CD8-positive, alpha-beta memory T cell (primary cell): ENCODE data around the gene GRWD1. TPM values are rescaled to one million over a fixed set of nuclear protein-coding genes. Genes with fewer than 3 reads are reported as not detected.

Experiments
- CTCF ChIA-PET: fragments of 350-600 bp; sonication (Branson Sonifier 250); formaldehyde crosslinking; loops from one replicate; lab custom pipeline; 2021; ENCODE audit warnings: antibody characterized with exemption; lab: Charles Lee
- POLR2A ChIA-PET: fragments of 350-600 bp; sonication (Branson Sonifier 250); formaldehyde crosslinking; loops from one replicate; lab custom pipeline; 2021; ENCODE audit warnings: antibody characterized with exemption; lab: Charles Lee
- DNase-seq, 5 donors: peaks; one replicate each; pipeline versions ENCODE4 v3.0.0 to v3.0.0-alpha.2; 2020 to 2022; ENCODE audit warnings: mixed read lengths in 1 of 5
- H3K27ac ChIP-seq: one replicate; pipeline ENCODE4 v1.7.0; 2013; ENCODE audit warnings: low read depth, mild to moderate bottlenecking, low read length, moderate library complexity
- H3K27me3 ChIP-seq: 2 replicates; pipeline ENCODE4 v1.7.0; 2013; ENCODE audit warnings: low read length, mild to moderate bottlenecking; ENCODE audit not compliant: insufficient read depth, poor library complexity, severe bottlenecking
- H3K36me3 ChIP-seq: 2 replicates; pipeline ENCODE4 v1.7.0; 2013; ENCODE audit warnings: mild to moderate bottlenecking, low read length, moderate library complexity; ENCODE audit not compliant: insufficient read depth
- H3K4me1 ChIP-seq: 2 replicates; pipeline ENCODE4 v1.7.0; 2013; ENCODE audit warnings: mild to moderate bottlenecking, low read length, moderate library complexity; ENCODE audit not compliant: insufficient read depth
- H3K4me3 ChIP-seq: 2 replicates; pipeline ENCODE4 v1.7.0; 2013; ENCODE audit warnings: mild to moderate bottlenecking, low read length
- H3K9me3 ChIP-seq: 2 replicates; pipeline ENCODE4 v1.7.0; 2013; ENCODE audit warnings: mild to moderate bottlenecking, low read length
- H3K27ac Mint-ChIP-seq, 8 donors: one replicate each; pipeline ENCODE4 v1.8.0; 2020 to 2021; ENCODE audit warnings: mixed read lengths in 8 of 8, mild to moderate bottlenecking in 6 of 8, inconsistent platforms in 3 of 8, moderate library complexity in 3 of 8
- H3K27me3 Mint-ChIP-seq, 2 donors: one replicate each; pipeline ENCODE4 v1.8.0; 2020 to 2021; ENCODE audit warnings: mixed read lengths in 2 of 2, mild to moderate bottlenecking in 1 of 2, moderate library complexity in 1 of 2
- H3K36me3 Mint-ChIP-seq, 3 donors: one replicate each; pipeline ENCODE4 v1.8.0; 2020 to 2021; ENCODE audit warnings: mixed read lengths in 3 of 3, inconsistent platforms in 1 of 3, mild to moderate bottlenecking in 1 of 3
- H3K4me1 Mint-ChIP-seq, 3 donors: one replicate each; pipeline ENCODE4 v1.8.0; 2020 to 2021; ENCODE audit warnings: mixed read lengths in 3 of 3, inconsistent platforms in 1 of 3, mild to moderate bottlenecking in 1 of 3
- H3K4me3 Mint-ChIP-seq, 7 donors: one replicate each; pipeline ENCODE4 v1.8.0; 2020 to 2021; ENCODE audit warnings: mixed read lengths in 7 of 7, mild to moderate bottlenecking in 6 of 7, moderate library complexity in 4 of 7, inconsistent platforms in 2 of 7
- H3K9me3 Mint-ChIP-seq, 5 donors: one replicate each; pipeline ENCODE4 v1.8.0; 2020 to 2022; ENCODE audit warnings: mixed read lengths in 5 of 5, mild to moderate bottlenecking in 3 of 5, moderate library complexity in 2 of 5, inconsistent platforms in 1 of 5
- polyA plus RNA-seq: library from polyadenylated mRNA; unstranded; fragments of 300-500 nt; fragmentation: Illumina TruSeq; gene quantifications from one replicate; pipeline ENCODE4 v1.2.3, GENCODE V29; 2021
- total RNA-seq, 2 experiments: library from RNA; stranded (reverse); gene quantifications; one replicate each; pipeline ENCODE4 v1.2.3, GENCODE V29; 2021

GRWD1 gene
- total and polyA plus RNA-seq, 3 experiments from 2014 or later = 45.6 to 107 (median 105) TPM

DNA sequence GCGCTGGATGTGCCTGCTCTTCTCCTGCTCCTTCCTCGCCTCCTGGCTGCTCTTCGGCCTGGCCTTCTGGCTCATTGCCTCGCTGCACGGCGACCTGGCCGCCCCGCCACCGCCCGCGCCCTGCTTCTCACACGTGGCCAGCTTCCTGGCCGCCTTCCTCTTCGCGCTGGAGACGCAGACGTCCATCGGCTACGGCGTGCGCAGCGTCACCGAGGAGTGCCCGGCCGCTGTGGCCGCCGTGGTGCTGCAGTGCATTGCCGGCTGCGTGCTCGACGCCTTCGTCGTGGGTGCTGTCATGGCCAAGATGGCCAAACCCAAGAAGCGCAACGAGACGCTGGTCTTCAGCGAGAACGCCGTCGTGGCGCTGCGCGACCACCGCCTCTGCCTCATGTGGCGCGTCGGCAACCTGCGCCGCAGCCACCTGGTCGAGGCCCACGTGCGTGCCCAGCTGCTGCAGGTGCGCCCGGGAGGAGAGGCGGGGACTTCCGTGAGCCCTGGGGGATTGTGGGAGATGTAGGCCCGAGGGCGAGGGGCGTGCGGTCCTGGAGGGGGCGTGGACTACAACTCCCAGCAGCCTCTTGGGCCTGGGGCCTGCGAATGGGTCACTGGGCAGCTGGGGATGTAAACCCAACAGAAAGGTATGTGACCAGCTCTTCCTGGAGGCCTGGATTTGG, 16.3 kb downstream of the GRWD1 start:
- H3K27me3 ChIP-seq = no peaks in the 10 kb centered on the region
- no peak for DNase-seq
- Mint-ChIP-seq H3K36me3 (peaks cover 0 to 9% (median 2%) of the 10 kb centered on the region in 3 donors), H3K27me3 (no peaks in the 10 kb centered on the region), H3K4me1 (no peaks in the 10 kb centered on the region), H3K4me3 (no peak overlapping the region), H3K27ac (no peak overlapping the region), H3K9me3 (no peaks in the 10 kb centered on the region)
- H3K36me3 ChIP-seq = no peaks in the 10 kb centered on the region
- H3K27ac ChIP-seq = no peak overlapping the region
- H3K9me3 ChIP-seq = no peaks in the 10 kb centered on the region
- H3K4me1 ChIP-seq = no peaks in the 10 kb centered on the region
- ChIA-PET CTCF (no interaction called here), POLR2A (no interaction called here)
- H3K4me3 ChIP-seq = no peak overlapping the region

DNA sequence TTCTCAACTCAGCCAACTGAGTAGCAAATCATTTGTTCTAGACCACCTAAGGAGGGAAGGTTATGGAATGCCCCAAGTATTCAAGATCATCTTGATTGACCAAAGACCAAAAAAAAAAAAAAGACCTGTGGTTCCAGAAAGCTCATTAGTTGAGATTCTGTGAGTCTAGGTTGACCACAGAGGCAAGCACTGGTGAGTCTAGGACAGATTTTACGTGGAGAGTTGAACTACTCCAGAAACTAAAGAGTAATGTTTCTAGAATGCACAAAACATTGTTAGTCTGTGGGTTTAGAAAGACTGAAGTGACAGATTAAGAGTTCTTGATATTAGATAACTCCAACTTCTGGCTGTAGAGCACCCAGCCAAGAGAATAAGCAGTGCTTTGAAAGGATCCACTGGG, 19.4 kb downstream of the GRWD1 start:
- Mint-ChIP-seq H3K9me3 (no peaks in the 10 kb centered on the region), H3K4me1 (peaks cover 7 to 14% (median 14%) of the 10 kb centered on the region in 3 donors), H3K27ac (peak overlapping the region in 2 of 8 donors; percentile 1 to 18), H3K4me3 (no peak overlapping the region), H3K27me3 (no peaks in the 10 kb centered on the region), H3K36me3 (peaks cover 0 to 8% (median 0%) of the 10 kb centered on the region in 3 donors)
- no peaks in the 10 kb centered on the region for H3K36me3 ChIP-seq
- no peak overlapping the region for H3K27ac ChIP-seq
- ChIA-PET CTCF (no interaction called here), POLR2A (interaction anchor here (0.7 kb wide), 1 partner anchor 282 kb away, joined by 3 read pairs; the partner anchor contains the start of gene IZUMO1)
- H3K4me1 ChIP-seq = peaks cover 11% of the 10 kb centered on the region
- no peaks in the 10 kb centered on the region for H3K27me3 ChIP-seq
- no peak overlapping the region for H3K4me3 ChIP-seq
- no peaks in the 10 kb centered on the region for H3K9me3 ChIP-seq
- no peak for DNase-seq

DNA sequence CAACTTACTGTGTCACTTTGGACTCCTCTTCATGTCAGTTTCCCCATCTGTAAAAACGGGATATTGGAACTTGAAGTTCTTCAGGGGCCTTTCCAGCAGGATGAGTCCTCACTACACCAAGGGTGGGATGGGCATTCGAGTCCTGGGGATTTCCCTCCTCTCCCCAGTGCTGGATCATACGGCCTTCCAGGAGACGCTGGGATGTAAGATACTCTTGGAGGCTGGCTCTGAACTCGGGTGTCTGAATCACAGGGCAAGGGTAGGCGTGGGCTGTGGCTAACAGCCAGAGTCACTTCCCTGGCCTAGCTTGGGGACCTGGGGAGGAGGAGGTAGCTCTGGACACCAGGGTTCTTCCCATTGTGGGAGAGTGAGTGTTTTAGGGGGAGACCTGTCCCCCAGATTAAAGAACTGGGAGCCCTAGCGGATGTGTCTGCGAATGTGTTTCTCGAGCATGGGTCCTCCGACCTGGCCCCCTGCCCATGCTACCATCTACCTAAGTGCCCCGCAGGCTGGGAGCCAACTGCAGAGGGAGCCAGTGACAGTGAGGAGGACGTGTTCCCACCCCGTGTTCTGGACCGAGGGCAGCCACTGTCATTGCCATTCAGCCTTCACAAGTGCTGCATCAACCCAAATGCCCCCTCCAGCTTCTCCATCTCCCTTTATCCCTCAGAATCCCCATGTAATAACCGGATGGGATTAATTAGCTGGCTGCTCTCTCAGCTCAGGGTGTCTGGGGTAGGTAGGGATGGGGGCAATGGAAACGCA, 21.0 kb downstream of the GRWD1 start:
- Mint-ChIP-seq H3K4me3 (peak overlapping the region in 1 of 7 donors; percentile 55), H3K27me3 (no peaks in the 10 kb centered on the region), H3K27ac (peak overlapping the region in 3 of 8 donors; percentile 12 to 72 (median 22)), H3K4me1 (peaks cover 12 to 22% (median 22%) of the 10 kb centered on the region in 3 donors), H3K9me3 (no peaks in the 10 kb centered on the region), H3K36me3 (peaks cover 0 to 21% (median 3%) of the 10 kb centered on the region in 3 donors)
- Histone ChIP-seq H3K4me3 (no peak overlapping the region), H3K4me1 (peaks cover 17% of the 10 kb centered on the region), H3K36me3 (peaks cover 6% of the 10 kb centered on the region), H3K27me3 (no peaks in the 10 kb centered on the region), H3K9me3 (no peaks in the 10 kb centered on the region), H3K27ac (no peak overlapping the region)
- CTCF ChIA-PET = no interaction called here
- POLR2A ChIA-PET = interaction anchor here (0.5 kb wide), 1 partner anchor 109 kb away, joined by 5 read pairs; no protein-coding TSS in a partner anchor
- DNase-seq = no peak

DNA sequence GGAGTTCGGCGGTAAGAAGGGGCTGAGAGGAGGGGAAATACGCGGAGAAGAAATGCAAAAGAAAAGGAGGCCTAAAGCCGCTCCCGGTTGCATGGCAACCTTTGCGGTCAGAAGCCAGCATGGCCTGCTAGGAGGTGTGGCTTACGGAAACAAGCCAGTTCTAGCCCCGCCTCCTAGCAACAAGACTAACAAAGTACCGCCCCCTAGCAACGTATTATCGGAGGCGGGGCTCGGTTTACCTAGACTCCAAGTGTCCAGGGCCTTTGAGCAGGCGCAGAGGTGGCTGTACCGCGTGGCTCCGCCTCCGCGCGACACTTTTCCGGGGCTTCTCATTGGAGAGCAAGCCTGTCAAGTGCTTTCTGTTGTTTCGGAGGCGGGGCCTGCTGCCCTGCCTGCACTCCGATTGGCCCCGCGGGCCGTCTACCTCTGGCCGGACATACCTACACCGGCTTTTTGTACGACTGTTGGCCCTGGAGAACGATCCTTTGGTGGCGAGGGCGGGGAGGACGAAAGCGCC, 23.0 kb downstream of the GRWD1 start:
- ChIA-PET CTCF (no interaction called here), POLR2A (no interaction called here)
- Mint-ChIP-seq H3K9me3 (no peaks in the 10 kb centered on the region), H3K27ac (peak overlapping the region; percentile 78 to 97 (median 94)), H3K4me3 (peak overlapping the region; percentile 87 to 97 (median 94)), H3K36me3 (peaks cover 0 to 41% (median 3%) of the 10 kb centered on the region in 3 donors), H3K4me1 (peaks cover 12 to 22% (median 22%) of the 10 kb centered on the region in 3 donors), H3K27me3 (no peaks in the 10 kb centered on the region)
- H3K27me3 ChIP-seq = no peaks in the 10 kb centered on the region
- peaks cover 16% of the 10 kb centered on the region for H3K36me3 ChIP-seq
- H3K4me1 ChIP-seq = peaks cover 17% of the 10 kb centered on the region
- H3K9me3 ChIP-seq = no peaks in the 10 kb centered on the region
- H3K4me3 ChIP-seq = peak overlapping the region; percentile 64
- H3K27ac ChIP-seq = peak overlapping the region; percentile 88
- peak; percentile 99 to 100 (median 100) for DNase-seq

DNA sequence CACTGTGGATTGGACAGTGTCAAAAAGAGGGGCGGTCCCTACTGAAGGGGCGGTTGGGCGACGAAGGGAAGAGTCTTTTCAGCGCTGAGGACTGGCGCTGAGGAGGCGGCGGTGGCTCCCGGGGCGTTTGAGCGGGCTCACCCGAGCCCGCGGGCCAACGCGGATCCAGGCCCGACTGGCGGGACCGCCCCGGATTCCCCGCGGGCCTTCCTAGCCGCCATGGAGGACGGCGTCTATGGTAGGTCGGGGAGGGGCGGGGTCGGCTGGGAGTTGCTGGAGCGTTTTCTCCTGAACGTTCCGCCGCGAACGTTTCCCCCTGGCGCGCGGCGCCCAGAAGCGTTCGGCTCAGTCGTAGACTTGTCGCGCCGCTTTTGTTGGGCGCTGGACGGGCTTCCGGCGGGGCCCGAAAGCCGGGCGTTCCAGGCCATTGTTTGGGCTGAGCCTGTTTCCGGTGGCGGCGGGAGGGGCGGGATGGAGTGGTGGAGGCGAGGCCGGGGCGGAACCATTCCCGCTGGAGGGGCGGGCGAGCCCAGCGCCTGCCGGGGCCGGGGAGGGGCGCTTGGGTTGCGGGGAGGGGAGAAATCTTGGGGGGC, 23.6 kb downstream of the GRWD1 start, which contains the start of gene CYTH2:
CYTH2 (plus strand) TSS at position 81 of the 593 bp plus-strand sequence; CDS start at position 220, 139 bp downstream.
- peaks cover 13 to 25% (median 24%) of the 10 kb centered on the region in 3 donors for H3K4me1 Mint-ChIP-seq
- peak within 1 kb of the TSS; percentile 64 for H3K4me3 ChIP-seq
- H3K27ac ChIP-seq = peak within 1 kb of the TSS; percentile 88
- CTCF ChIA-PET = interaction anchor here (1.2 to 1.7 kb wide), 2 partner anchors 11 to 20 kb away, joined by 4 to 5 read pairs; no protein-coding TSS in a partner anchor
- H3K27me3 ChIP-seq = no peaks in the 10 kb centered on the region
- H3K36me3 ChIP-seq = peaks cover 16% of the 10 kb centered on the region
- H3K27ac Mint-ChIP-seq = peak within 1 kb of the TSS; percentile 78 to 97 (median 94)
- peak in 3 of 5 donors; percentile 64 to 80 (median 77) for DNase-seq
- POLR2A ChIA-PET = interaction anchor here (0.7 to 0.9 kb wide), 3 partner anchors 11 to 155 kb away, joined by 3 to 4 read pairs (median 3); no protein-coding TSS in a partner anchor
- H3K27me3 Mint-ChIP-seq = no peaks in the 10 kb centered on the region
- H3K36me3 Mint-ChIP-seq = peaks cover 0 to 46% (median 4%) of the 10 kb centered on the region in 3 donors
- H3K4me1 ChIP-seq = peaks cover 17% of the 10 kb centered on the region
- H3K9me3 ChIP-seq = no peaks in the 10 kb centered on the region
- H3K9me3 Mint-ChIP-seq = no peaks in the 10 kb centered on the region
- peak within 1 kb of the TSS; percentile 87 to 97 (median 94) for H3K4me3 Mint-ChIP-seq

DNA sequence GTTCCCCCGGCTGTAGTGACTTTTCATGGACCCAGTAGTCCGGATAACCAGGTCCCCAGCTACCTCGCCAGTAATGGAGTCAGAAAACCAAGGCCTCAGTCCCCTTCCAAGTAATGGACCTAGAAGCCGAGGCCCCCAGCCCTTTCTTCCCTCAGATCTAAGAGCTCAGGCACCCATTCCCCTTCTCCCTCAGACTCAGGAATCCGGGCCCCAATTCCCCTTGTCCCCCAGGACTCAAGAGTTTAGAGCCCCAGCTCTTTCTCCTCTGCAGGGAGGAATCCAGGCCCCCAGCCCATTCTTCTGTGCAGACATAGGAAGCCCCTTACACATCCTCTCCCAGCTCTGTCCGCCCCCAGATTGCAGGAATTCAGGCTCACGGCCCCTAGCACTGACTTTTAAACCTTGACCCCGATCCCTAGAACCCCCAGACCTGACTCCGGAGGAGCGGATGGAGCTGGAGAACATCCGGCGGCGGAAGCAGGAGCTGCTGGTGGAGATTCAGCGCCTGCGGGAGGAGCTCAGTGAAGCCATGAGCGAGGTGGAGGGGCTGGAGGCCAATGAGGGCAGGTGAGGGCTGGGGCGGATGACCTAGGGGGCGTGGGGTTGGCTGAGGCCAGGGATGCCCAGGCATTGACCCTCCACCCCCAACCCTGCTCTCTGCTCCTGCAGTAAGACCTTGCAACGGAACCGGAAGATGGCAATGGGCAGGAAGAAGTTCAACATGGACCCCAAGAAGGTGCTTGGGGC, 24.3 kb downstream of the GRWD1 start:
- DNase-seq = peak in 1 of 5 donors; percentile 50
- H3K36me3 ChIP-seq = peaks cover 22% of the 10 kb centered on the region
- Mint-ChIP-seq H3K27me3 (no peaks in the 10 kb centered on the region), H3K4me3 (peak overlapping the region; percentile 87 to 97 (median 94)), H3K9me3 (no peaks in the 10 kb centered on the region), H3K27ac (peak overlapping the region; percentile 19 to 94 (median 56)), H3K36me3 (peaks cover 0 to 52% (median 5%) of the 10 kb centered on the region in 3 donors), H3K4me1 (peaks cover 14 to 27% (median 25%) of the 10 kb centered on the region in 3 donors)
- peak overlapping the region; percentile 88 for H3K27ac ChIP-seq
- H3K27me3 ChIP-seq = no peaks in the 10 kb centered on the region
- peak overlapping the region; percentile 64 for H3K4me3 ChIP-seq
- ChIA-PET CTCF (interaction anchor here (1.2 to 1.7 kb wide), 2 partner anchors 10 to 19 kb away, joined by 4 to 5 read pairs; no protein-coding TSS in a partner anchor), POLR2A (interaction anchor here (0.5 to 1.3 kb wide), 6 partner anchors 10 to 154 kb away, joined by 3 to 4 read pairs (median 3); no protein-coding TSS in a partner anchor)
- H3K4me1 ChIP-seq = peaks cover 17% of the 10 kb centered on the region
- H3K9me3 ChIP-seq = no peaks in the 10 kb centered on the region

DNA sequence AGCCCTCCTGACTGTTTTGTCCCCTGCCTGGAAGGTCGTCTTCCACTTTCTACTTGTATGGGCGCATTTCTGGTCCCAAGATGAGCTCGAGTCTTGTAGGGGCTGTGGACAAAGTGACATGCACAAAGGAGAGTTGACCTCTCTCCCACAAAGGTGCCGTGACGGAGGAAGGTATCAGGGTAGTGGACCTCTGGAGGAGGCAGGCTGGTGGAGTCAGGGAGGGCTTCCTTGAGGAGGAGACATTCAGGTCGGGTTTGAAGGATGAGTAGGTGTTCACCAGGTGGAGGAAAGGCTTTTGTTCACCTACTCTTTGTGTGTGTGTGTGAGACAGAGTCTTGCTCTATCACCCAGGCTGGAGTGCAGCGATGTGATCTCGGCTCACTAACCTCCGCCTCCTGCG, 25.1 kb downstream of the GRWD1 start:
- DNase-seq = peak in 1 of 5 donors; percentile 40
- peak overlapping the region in 5 of 8 donors; percentile 22 to 66 (median 58) for H3K27ac Mint-ChIP-seq
- Histone ChIP-seq H3K36me3 (peaks cover 22% of the 10 kb centered on the region), H3K27me3 (no peaks in the 10 kb centered on the region), H3K9me3 (no peaks in the 10 kb centered on the region), H3K4me1 (peaks cover 17% of the 10 kb centered on the region), H3K27ac (no peak overlapping the region), H3K4me3 (no peak overlapping the region)
- CTCF ChIA-PET = interaction anchor here (1.2 to 1.7 kb wide), 2 partner anchors 9 to 19 kb away, joined by 4 to 5 read pairs; no protein-coding TSS in a partner anchor
- peak overlapping the region; percentile 65 to 96 (median 70) for H3K4me3 Mint-ChIP-seq
- POLR2A ChIA-PET = interaction anchor here (0.5 to 1.3 kb wide), 2 partner anchors 11 to 29 kb away, joined by 3 to 4 read pairs; no protein-coding TSS in a partner anchor
- no peaks in the 10 kb centered on the region for H3K9me3 Mint-ChIP-seq
- H3K27me3 Mint-ChIP-seq = no peaks in the 10 kb centered on the region
- H3K4me1 Mint-ChIP-seq = peaks cover 14 to 27% (median 25%) of the 10 kb centered on the region in 3 donors
- H3K36me3 Mint-ChIP-seq = peaks cover 0 to 60% (median 5%) of the 10 kb centered on the region in 3 donors
